RWPE1 (cell line): ENCODE results near the gene PTDSS2.

Experiments used
- CTCF ChIA-PET: fragments of 350-600 bp; sonication (Branson Sonifier 250); formaldehyde crosslinking; extraction: SDS; loops from one replicate; lab custom pipeline; 2021; lab: Yijun Ruan, JAX
- POLR2A ChIA-PET: fragments of 400-600 bp; formaldehyde crosslinking; extraction: SDS; loops from one replicate; lab custom pipeline; 2020; ENCODE audit warnings: antibody characterized with exemption; ENCODE audit not compliant: low non-redundant PET; lab: Yijun Ruan, JAX
- DNase-seq: peaks from one replicate; pipeline ENCODE4 v3.0.0; 2012; ENCODE audit warnings: low spot score
- H3K27ac ChIP-seq: fragments of 450-650 bp; 2 replicates; pipeline ENCODE4 v1.5.1; 2017
- TF ChIP-seq, protein P1 (sequence below): fragments of 450-650 bp; conservative IDR thresholded peaks from 2 replicates; pipeline ENCODE4 v1.5.1; 2017; ENCODE audit warnings: low read depth, mild to moderate bottlenecking

The PTDSS2 gene

DNA sequence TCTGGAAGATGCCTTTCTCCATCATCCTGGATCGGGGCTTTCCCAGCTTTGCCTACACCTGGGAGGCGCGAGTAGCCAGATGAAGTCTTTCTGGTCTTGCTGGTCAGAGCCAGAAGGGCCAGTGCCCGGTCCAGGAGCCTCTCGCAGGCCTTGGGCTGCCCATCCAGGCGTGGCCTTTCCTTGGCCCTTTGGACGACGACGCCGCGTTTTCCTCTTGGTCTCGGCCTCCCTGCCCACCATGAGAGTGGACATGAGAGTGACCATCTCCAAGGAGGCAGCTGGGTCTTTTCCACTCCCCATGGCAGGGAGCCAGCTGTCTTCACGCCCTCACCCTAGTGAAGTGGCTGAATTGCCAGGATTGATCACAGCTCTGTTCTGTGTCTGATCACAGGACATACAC, 3.5 kb downstream of the PTDSS2 start:
- ChIA-PET CTCF (interaction anchor here (0.6 kb wide), 1 partner anchor 65 kb away, joined by 3 read pairs; no protein-coding TSS in a partner anchor), POLR2A (no interaction called here)
- TF ChIP-seq, protein P1, sequence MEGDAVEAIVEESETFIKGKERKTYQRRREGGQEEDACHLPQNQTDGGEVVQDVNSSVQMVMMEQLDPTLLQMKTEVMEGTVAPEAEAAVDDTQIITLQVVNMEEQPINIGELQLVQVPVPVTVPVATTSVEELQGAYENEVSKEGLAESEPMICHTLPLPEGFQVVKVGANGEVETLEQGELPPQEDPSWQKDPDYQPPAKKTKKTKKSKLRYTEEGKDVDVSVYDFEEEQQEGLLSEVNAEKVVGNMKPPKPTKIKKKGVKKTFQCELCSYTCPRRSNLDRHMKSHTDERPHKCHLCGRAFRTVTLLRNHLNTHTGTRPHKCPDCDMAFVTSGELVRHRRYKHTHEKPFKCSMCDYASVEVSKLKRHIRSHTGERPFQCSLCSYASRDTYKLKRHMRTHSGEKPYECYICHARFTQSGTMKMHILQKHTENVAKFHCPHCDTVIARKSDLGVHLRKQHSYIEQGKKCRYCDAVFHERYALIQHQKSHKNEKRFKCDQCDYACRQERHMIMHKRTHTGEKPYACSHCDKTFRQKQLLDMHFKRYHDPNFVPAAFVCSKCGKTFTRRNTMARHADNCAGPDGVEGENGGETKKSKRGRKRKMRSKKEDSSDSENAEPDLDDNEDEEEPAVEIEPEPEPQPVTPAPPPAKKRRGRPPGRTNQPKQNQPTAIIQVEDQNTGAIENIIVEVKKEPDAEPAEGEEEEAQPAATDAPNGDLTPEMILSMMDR, result no peak
- DNase-seq, result no peak
- H3K27ac ChIP-seq, result peak overlapping the region; percentile 6; the same call in 1 of the 2 replicates

- CTCF ChIA-PET, result interaction anchor here (0.6 kb wide), 3 partner anchors 40 to 190 kb away, joined by 3 read pairs; no protein-coding TSS in a partner anchor
- POLR2A ChIA-PET, result no interaction called here
- TF ChIP-seq, protein P1, result no peak
- H3K27ac ChIP-seq, result peak overlapping the region; percentile 6; the same call in 1 of the 2 replicates
- DNase-seq, result no peak
These were observed 4.0 kb downstream of the PTDSS2 start for GRCh38 chr11:454043-454442.

DNA sequence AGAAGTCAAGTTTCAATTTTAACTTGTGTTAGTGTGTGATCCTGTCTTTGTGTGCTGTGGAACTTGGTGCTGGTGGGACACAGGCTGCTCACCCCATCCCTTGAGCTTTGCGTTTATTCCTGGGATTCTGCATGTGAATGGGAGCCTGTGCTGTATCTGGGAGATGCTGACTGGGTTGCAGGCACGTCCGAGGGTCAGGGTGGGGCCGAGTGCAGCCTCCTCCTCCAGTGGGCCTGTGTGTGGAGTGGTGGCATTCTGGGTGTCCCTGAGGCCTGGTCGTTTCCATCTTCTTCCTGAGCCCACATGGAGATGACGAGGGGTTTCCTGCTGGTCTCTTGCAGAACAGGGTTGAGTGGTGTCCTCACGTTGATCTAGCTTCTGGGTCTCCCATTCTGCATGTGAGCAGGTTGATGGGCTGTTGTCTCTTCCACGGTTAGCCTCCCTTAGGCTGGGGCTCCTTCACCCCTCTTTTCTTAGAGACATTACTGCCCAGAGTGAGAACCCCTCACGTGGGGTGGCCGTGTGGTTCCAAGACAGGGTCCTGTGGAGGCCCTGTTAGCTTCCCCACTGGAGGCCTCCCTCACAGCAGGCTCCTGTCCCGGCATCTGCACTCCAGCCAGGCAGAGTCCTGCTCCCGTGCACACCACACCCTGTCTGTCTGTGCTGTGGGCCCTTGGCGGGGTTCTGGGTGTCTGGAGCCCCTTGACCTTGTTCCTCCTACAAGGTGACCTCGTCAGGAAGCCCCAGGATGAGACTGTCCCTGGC, 4.9 kb downstream of the PTDSS2 start:
- H3K27ac ChIP-seq, result peak overlapping the region; percentile 48
- CTCF ChIA-PET, result interaction anchor here (0.6 to 0.7 kb wide), 3 partner anchors 23 to 48 kb away, joined by 3 read pairs; no protein-coding TSS in a partner anchor
- TF ChIP-seq, protein P1, result no peak
- POLR2A ChIA-PET, result no interaction called here
- DNase-seq, result no peak

DNA sequence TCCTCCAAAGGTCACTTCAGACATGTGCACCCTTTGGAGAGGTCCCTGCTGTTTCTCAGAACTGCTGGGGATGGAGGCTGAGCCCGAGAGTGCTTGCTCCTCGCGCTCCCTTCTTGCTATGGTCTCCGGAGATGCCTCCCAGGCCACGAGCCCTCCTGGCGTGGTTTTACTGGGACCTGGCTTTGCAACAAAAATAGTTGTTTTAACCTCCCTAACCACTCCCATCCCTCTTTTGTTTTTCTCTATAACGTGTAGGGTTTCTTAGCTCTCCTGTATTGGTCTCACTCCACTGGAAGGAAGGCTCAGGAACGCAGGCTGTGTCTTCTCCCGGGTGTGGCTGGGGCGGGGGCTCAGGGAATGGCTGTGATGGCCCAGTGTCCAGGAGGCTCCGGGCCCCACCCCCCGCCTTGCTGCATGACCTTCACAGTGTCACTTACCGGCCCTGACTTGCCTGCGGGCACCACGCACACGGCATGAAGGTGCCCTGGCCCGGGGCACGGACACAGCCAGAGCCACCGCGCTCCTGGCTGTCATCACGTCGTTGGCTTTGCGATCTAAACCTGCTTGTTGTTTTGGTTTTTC, 5.6 kb downstream of the PTDSS2 start:
- no peak for DNase-seq
- H3K27ac ChIP-seq, result peak overlapping the region; percentile 48
- ChIA-PET CTCF (interaction anchor here (0.7 kb wide), 1 partner anchor 49 kb away, joined by 3 read pairs; no protein-coding TSS in a partner anchor), POLR2A (no interaction called here)
- TF ChIP-seq, protein P1, result no peak

- TF ChIP-seq, protein P1, result no peak
- ChIA-PET CTCF (no interaction called here), POLR2A (no interaction called here)
- peak overlapping the region; percentile 37 for H3K27ac ChIP-seq
- no peak for DNase-seq
These were observed 6.5 kb downstream of the PTDSS2 start for GRCh38 chr11:456533-456932.

GRCh38 chr11:457111-457760, 7.2 kb downstream of the PTDSS2 start:
- ChIA-PET CTCF (no interaction called here), POLR2A (no interaction called here)
- peak overlapping the region; percentile 37 for H3K27ac ChIP-seq
- no peak for DNase-seq
- TF ChIP-seq, protein P1, result no peak
